GM20431 (cell line): ENCODE data around the gene MPZL2.

Experiments
- in situ Hi-C: fragments of 300-500 bp; cut with MseI, MboI; formaldehyde crosslinking; loops from one replicate; pipeline ENCODE4 v1.15.0; 2020; ENCODE audit warnings: low sequenced_read_pairs; ENCODE audit not compliant: unreplicated experiment

Gene MPZL2

GRCh38 chr11:118206391-118207031 lies 57.6 kb downstream of the MPZL2 start:
- in situ Hi-C loops = no loop called here

GRCh38 chr11:118205606-118206378 lies 58.3 kb downstream of the MPZL2 start:
- in situ Hi-C loops = no loop called here
